ENCODE data around the gene POLR1H.

POLR1H gene

DNA sequence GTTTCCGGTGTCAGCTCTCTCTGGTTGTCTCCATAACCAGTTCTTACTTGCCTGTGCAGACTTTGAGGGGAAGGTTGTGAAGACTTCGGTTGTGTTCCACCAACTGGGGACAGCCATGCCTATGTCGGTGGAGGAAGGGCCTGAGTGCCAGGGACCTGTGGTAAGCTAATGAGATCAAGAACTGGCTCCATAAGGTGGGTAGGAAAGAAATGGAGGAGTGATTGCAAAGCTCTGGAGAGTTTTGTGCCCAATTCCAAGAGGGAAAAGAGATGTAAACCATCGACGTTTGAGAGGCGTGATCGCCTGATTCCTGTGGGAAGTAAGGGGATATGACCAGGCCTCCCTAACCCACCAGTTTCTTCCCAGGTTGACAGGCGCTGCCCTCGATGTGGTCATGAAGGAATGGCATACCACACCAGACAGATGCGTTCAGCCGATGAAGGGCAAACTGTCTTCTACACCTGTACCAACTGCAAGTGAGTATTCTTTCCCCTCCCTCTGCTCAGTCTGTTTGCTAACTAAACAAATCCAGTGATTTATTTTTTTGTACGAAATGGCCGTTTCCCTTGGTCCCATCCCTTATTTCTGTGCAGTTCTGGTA, 893 bp downstream of the POLR1H start:
- no peak for DNase-seq (ENCODE audit: low read depth, low spot score)

DNA sequence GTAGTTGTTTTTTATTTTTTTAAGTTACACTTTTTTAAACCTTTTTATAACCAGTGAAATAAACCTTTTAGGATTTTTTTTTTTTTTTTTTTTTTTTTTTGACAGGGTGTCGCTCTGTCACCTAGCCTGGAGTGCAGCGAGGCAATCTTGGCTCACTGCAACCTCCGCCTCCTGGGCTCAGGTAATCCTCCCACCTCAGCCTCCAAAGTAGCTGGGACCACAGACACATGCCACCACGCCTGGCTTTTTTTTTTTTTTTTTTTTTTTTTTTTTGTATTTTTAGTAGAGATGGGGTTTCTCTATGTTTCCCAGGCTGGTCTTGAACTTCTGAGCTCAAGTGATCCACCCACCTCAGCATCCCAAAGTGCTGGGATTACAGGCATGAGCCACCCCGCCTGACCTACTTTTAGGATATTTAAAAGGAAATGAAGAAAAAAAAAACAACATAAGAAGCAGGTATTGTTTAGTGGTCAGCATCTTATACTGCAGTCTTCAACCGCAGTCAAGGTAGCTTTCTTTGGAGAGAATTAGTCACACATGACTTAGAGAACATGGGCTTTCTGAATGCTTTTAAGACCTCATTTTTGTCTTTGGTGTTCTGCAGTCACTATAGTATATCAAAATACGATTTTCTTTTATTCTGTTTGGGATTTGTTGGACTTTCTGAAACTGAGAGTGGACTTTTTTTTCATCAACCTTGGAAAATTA, 1.6 kb downstream of the POLR1H start:
- DNase-seq (ENCODE audit: low read depth, low spot score), result no peak

DNA sequence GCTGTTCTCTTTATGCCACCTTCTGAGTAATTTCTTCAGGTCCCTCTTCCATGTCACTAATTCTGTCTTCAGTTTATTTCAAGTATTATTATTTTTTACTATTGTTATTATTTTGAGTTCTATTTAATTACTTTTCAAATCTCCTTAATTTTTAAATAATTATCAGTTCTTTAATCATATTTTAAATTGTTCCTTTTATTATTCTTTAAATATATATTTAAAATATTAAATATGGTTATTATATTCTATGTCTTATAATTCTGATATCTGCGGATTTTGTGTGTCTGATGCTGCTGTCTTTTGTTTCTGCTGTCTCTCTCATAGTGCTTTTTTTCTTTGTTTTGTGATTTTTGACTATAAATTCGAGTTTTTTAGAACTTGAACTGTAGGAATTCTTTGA, 2.2 kb downstream of the POLR1H start:
- no peak for DNase-seq (ENCODE audit: low read depth, low spot score)

DNA sequence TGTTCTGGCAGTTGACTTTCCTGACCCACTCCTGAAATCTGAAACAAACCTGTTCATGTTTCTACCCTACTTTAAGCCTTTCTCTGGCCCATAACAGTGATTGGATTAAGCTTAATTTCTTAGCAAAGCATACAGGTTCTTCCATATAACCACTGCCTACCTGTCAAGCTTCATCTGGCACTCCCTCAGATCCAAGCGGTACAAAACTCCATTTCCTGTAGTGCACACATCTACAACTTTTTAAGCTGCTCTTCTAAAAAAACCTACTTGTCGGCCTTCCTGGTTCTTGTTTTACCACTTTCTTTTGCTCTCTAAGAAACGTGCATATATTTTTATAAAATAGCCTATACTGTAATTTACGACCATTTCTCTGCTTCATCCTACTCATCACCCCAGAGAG, 5.0 kb downstream of the POLR1H start:
- DNase-seq (ENCODE audit: low read depth, low spot score), result no peak

DNA sequence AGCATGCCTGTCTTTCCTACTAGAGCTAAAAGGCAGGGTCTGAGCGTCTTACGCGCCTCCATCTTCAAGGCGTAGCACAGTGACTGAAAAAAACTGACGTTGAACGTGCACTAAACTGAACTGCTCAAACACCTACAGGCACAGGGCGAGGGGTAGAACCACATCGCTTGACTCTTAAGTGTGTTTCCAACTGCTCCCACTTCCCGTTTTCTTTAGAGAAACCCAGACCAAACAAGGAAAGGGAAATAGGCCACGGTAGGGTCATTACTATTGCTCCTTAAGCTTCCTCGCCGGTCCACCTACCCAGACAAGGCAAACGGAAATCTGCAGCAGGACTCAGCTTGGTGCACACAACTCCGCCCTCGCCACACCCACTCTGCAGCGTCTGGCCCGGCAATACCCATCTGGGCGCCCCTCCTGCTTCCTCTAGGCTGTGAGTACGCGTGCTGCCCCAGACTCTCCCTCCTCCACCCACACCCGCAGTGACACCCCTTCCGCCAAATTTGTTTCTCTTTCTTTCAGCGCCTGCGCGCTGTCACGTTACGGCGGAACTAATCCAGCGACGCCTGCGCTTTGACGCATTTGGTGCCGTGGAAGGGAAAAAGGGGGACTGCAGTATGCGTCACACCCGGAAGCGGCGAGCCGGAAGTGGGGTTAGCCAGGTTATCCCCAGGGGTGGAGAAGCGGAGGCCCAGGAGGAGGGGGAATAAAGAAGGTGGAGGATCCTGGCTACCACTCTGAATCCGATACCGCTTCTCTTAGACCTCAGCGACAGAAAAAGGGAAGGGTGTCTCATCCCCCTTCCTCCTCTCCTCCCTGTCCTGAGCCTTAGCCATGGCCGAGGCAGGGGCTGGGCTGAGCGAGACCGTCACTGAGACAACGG, 5.8 kb downstream of the POLR1H start, which contains the start of gene PPP1R11:
Gene PPP1R11, plus strand, starts transcription at position 622 of the 883 bp plus-strand sequence. Its CDS starts 213 bp downstream, at position 835.
- peak; percentile 98 for DNase-seq (ENCODE audit: low read depth, low spot score)

DNA sequence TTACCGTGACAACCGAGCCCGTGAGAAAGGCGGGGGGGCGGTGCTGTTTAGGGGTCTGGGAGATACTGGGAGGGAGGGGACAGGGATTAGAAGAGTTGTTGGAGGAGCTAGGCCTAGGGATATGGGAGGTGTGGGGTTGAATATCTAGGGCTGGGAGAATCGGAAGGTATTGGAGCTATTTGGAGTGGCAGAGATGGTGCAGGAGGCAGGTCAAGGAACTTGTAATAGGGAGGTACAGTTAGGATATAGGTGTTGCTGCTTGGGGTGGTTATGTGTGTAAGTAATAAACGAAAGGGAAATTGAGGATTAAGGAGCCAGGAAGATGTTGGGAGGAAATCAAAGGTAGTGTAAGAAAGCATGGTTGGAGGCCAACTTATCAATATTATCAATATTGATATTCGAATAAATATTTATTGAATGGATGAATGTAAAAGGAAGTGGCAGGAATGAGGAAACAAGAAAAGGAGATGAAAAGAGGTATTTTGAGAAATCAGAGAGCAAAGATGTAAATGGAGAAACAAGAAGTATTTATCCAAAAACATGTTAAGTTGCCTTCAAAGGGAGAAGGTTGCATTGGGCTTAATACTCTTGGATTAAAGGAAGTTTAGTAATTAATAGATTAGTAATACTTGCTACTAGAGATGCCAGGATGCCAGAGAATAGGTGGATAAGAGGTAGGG, 6.5 kb downstream of the POLR1H start:
- DNase-seq (ENCODE audit: low read depth, low spot score), result no peak

DNA sequence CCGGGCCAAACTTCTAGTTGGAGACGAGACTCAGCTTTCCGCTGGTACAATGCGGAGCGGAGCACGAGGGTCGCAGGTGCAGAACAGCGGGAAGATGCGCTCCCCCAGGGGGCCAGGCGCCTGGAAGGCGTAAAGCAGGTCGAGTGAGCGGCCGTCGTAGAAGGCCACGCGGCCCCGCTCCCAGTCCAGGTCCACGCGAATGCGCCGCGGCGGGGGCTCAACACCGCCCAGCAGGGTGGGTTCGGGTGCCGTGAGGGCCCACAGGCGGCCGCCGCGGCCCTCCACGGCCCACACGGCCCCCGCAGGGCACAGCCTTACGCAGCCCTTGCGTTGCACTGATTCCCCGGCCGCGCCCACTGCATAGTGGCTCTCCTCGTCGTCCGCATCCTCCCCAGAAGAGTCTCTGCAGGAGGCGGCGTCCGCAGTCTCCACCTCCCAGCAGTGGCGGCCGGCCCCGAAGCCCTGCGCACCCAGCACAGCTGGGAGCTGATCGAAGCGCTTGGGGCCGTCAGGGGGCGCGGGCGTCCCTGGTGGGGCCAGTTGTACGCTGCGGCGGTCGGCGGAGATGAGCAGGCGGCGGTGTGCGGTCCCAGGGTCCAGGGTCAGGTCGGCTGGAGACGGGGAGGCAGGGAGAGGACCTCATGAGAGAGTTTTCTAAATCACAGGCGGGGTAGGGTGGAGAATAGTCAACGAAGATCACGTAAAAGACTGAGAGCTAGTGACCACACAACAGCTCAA, 10.2 kb downstream of the POLR1H start:
- no peak for DNase-seq (ENCODE audit: low read depth, low spot score)

DNA sequence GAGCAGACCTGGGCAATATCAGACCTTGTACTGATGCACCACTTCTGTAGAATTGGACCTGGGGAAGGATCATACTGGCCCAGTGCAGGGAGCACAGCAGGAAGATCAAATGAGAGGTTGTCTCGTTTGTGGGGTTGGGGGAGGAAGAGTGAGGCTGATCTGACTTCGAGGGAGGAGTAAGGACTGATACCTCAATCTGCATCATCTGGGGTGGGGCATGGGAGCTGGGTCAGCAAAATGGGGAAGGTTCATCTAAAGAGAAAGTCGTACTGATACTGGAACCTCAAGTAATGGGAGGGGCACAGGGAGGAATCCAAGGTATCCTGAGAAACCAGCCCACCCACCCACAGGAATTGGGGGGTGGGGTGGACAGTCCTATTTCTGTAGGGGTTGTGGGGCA, 10.8 kb downstream of the POLR1H start:
- DNase-seq (ENCODE audit: low read depth, low spot score), result no peak

DNA sequence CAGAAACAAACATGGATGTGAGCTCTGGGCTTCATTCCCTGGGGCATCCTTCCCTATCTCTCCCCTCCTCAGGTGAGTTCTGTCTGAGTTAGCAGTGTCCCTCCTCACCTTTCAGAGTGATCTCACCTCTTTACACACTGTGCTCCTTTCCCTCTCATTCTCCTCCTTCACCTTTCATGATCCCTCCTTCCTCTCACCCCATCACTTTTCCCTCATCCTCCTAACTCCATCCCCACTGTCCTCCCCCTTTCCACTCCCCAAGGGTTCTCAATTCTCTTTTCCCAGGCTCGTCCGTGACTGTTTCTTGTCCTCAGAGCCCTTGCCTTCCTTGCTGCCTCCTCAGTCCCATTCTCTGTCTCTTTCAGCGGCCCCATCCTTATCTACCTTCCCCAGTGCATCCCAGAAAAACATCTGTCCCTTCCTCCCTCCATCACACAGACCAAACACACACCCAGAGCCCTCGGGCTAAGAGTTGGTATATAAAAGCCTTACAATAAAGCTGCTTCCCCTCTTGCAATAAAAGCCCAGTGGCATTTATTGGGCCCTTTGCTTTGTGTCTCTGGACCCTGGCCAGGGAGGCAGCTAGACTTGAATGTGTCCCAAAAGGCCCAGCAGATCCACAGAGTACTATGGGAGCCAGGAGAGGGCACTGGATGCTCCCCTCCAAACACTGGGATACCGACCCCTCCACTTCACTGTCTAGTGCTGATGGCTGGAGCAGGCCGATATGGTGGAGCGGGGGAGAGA, 12.6 kb downstream of the POLR1H start:
- no peak for DNase-seq (ENCODE audit: low read depth, low spot score)

DNA sequence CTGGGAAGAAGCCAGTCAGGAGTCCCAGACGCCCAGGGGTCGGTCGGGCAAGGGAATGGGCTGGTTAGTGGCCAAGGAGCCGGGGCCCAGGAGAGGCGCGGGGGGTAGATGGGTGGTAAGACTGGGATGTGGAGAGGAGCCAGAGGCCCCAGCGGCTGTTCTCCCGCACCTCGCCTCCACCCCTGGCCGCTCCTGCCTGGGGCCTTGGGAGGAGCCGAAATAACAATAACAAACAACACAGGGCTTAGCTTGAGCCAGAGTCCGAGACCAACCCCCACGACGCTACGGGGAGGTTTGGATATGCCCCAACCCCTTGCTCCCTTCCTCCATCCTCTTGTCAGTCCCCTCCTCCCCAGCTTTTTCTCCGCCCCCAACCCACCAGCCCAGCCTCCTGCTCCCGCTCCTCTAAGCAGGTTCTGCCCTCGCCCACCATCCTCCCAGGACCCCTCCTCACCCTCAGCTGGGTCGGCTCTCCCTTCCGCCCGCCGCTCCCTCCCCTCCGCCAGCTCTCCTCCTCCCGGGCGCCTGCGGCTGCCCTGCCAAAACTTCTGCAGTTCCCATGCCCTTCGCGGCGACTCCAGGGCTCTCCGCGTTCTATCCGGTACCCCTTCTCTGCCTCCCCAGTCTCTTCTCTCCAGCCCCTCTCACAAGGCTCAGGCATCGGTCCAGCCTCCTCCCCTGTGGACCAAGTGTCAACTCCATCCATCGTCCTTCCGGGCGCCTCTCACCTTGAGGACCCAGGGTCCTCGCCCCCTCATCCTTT, 13.4 kb downstream of the POLR1H start:
- no peak for DNase-seq (ENCODE audit: low read depth, low spot score)

DNA sequence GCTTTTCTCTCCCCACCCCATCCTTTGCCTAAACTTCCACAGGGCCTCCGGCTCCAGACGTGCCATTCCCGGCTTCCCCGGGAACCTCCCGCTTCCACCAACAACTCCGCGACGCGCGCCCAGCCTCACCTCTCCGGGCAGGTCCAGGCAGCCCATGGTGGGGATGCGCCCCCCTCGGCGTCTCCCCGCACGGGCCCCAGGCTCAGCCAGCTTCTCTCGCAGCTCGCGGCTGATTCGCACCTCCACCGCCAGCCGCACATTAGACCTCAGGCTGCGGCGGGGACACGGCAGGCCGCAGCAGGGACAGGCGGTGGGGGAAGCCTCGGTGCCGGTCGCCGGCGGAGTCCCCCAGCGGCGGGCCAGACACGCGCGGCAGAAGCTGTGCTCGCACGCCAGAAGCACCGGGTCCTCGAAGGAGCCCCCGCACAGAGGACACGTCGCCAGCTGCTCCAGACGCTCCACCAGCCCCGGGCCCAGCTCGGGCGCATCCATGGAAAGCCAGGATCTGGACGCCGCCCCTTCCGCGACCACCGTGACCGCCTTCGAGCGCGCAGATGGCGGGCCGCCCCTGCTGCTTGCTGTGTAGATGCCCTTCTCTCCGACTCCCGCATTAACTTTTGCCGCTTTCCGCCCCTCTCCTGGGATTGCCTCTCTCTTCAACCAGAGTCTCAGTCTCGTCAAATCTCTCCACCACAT, 14.2 kb downstream of the POLR1H start, which contains the start of gene RNF39:
Gene RNF39, minus strand, starts transcription at position 676 of the 696 bp plus-strand sequence. Its CDS starts 184 bp downstream, at position 492.
- no peak for DNase-seq (ENCODE audit: low read depth, low spot score)

DNA sequence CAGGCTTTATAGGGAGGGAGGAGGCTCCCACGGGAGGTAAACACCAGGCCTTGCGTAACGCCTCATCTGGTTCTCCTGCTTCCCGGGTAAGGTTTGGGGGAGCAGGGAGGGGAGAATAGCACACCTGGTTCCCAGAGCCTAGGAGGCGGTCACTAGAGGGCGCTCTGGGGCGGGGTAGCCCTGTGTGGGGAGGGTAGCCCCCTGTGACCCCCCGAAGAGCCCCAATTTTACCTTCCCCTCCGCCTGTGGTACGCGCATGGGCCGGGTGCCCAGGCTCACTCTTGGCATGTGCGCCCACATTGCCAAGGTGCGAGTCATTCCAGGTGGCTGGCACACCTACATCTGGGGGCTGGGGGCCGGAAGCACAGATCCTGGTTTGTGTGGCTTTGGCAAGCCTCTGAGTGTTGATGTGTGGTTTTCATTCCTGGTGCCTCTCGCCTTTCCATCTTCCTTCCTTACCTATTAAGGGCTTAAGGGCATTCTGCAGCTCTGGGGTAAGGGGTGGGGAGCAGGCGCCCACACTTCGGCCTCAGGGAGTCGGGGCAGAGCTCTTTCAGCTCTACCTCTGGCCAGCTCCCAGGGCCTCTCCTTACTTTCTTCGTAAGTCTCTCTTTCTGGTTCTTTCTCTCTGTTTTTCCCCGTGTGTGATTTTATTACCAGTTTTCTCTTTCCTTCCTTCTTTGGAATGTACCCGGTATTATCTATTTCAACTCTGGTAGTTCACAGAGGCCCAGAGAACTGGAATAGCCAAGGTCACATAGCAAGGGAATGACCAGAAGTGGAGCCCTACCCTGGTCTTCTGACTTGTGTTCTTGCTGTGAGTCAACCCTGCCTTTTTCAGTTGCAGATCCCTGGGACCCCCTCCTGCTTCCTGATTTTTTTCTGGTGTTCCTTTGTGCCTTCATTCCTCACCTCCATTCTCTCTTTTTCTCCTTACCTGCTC, 15.0 kb downstream of the POLR1H start:
- DNase-seq (ENCODE audit: low read depth, low spot score), result no peak

DNA sequence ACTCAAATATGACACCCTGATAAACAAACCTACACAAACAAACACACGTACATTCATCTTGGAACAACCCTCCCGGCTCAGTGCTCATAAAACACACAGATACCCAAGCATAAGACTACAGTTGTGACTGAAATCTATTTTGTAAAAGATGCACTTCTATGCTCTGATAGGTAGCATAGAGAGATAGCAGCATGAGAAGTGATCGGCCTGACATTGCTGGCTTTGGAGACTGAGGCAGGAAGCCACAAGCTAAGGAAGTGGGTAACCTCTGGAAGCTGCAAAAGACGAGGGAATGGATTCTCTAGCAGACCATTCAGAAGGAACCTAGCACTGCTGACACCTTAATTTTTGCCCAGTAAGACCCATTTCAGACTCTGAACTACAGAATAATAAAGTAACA, 16.2 kb downstream of the POLR1H start:
- DNase-seq (ENCODE audit: low read depth, low spot score), result no peak

DNA sequence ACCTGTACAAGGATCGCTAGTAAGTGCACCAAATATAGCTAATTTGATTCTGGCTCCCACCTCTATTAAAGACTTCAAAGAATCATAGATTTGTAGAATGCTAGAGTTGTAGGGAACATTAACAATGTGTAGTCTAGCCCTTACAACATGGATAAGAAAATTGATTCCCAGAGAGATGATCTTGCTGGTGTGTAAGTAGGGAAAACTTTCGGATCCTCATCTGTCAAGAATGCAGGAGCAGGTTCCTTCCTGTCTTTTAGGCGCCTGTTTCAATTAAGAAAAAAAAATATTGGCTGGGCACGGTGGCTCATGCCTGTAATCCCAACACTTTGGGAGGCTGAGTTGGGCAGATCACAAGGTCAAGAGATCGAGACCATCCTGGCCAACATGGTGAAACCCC, 26.8 kb downstream of the POLR1H start:
- no peak for DNase-seq (ENCODE audit: low read depth, low spot score)

DNA sequence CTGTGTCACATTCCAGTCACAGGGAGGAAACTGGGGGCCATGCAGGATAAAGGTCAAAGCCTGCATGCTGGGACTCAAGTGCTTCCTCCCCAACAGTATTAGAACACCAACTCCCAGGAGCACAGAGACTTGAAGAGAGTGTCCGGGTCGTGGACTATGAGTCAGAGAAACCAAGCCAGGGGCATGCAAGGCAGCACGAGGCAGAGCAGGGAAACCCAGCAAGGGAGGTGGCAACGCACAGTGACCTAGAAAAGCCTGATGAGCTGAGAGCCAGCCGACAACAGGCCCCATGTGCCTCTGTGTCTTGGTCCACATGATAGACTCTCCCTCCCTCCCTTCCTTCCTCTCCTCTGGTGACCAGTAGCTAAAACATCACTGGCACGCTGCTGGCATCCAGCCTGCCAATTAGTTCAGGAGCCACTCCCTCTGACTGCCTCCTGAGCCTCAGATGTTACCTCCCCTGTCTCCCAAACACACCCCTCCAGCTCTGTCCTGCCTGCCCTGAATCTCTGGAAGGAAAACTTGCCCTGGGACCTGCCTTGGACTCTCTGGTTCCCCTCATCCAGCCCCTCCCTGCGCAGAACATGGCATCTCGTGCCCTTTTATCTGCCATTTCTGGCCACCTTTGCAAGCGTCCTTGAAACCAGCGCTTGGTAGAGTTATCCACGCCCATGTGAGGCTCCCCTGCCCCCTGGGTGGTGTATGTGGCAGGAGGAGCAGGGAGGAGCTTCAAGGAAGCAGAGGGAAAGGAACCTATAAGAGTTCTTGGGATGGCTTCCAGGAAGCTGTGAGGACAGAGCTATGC, 30.7 kb downstream of the POLR1H start:
- no peak for DNase-seq (ENCODE audit: low read depth, low spot score)

DNA sequence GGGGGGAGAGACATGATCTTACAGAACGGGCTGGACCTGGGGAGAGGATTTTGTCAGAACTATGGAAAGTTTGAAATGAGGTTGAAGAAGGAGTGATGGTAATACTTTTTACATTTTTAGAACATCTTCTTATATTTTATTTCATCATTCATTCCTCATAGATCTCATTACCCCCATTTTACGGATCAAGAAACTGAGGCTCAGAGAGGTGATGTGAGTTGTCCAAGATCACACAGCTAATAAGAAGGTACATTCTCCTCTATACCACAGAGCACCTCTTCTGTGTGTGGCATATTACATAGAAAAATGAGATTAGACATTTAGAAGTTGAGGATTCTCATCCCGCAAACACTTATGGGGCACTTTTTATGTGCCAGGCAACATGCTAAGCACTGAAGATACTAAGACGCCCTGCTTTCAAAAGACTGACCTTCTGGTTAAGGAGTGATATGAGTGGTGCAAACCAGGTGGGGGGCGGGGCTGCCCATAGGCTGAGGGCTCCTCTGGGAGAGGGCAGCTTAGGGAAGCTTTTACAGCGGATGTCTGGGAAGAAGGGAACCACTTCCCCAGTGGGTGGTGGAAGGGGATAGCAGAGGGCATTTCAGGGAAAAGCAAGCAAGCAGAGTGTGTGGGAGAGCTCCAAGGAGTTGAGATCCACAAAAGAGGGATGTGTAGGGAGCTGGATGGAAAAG, 31.9 kb downstream of the POLR1H start:
- DNase-seq (ENCODE audit: low read depth, low spot score), result no peak
